ENCODE data around the gene PAPPA. TPM values are rescaled to one million over a fixed set of nuclear protein-coding genes. Genes with fewer than 3 reads are reported as not detected.

Gene PAPPA
- total and polyA plus RNA-seq, 5 donors, result 0.59 to 7.0 (median 2.1) TPM

DNA sequence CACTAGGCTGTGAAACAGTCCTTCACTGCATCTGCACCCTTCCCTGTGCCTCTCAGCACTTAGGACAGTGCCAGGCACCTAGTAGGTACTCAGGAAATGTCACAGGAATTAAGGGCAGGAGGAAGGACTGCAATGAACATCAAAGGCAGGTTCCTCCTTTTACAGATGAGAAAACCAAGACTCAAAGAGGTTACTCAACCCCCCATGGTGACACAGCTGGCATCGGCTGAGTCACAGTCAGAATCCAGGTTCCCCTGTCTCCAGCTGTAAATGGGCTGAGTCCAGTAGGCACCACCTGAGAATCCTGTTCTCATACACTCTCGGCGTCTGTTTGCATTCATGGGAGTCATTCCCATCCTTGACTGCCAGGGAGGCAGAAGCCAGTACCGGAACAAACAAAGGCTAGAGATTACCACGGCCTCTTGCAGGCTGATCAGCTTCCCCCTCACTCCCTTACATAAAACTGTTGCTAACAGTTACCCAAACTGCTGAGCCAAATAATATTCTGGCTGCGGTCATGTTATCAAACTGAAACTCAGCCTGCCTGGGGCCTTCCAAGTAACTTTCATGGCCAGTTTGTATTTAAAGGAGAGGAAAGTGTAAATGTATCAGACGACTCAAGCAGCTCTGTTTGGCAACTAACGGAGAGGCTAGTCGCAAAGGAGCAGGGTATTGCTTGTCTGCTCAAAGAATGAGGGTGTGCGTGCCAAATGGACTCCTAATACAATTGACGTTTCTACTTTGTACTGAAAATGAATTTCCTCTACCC lies 201.7 kb downstream of the PAPPA start:
- peak; percentile 25 to 74 (median 67) for DNase-seq
- peaks cover 8% of the 10 kb centered on the region for H3K4me1 ChIP-seq (ENCODE audit: control insufficient read depth, insufficient read depth, low read length)
- no peaks in the 10 kb centered on the region for H3K9me3 ChIP-seq (ENCODE audit: control insufficient read depth, low read length)
- intact Hi-C loops (cut with DNase I), result no loop called here
- no peak overlapping the region for H3K4me3 ChIP-seq (ENCODE audit: low read length)
- peak overlapping the region; percentile 66 for H3K27ac ChIP-seq (ENCODE audit: low read length)
- ATAC-seq, result peak; percentile 87 to 92
- no peaks in the 10 kb centered on the region for H3K27me3 ChIP-seq (ENCODE audit: control insufficient read depth, insufficient read depth)
- WGBS, result 30% methylated on average over 11 of the region's 11 CpGs

DNA sequence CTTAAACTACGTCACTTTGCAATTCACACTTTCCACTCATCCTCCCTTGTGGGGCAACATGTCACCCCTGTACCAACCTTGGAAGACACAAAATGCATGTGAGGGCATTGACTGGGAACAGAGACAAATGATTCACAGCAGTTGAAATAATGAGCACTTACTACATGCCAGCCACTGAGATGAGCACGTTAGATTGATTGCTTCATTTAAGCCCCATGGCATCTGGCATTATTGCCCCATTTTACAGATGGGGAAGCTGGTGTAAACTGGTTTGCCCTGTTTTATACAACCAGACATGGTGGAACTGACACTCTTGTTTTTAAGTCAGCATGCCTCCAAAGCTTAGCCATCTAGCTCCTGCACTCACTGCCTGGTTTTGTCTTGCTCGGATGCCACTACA lies 204.7 kb downstream of the PAPPA start:
- WGBS, result 93% methylated on average over 3 of the region's 3 CpGs
- DNase-seq (no peak), ATAC-seq (no peak)
- intact Hi-C loops (cut with DNase I), result no loop called here
- no peak overlapping the region for H3K27ac ChIP-seq (ENCODE audit: low read length)
- no peak overlapping the region for H3K4me3 ChIP-seq (ENCODE audit: low read length)
- no peaks in the 10 kb centered on the region for H3K9me3 ChIP-seq (ENCODE audit: control insufficient read depth, low read length)
- peaks cover 8% of the 10 kb centered on the region for H3K4me1 ChIP-seq (ENCODE audit: control insufficient read depth, insufficient read depth, low read length)
- no peaks in the 10 kb centered on the region for H3K27me3 ChIP-seq (ENCODE audit: control insufficient read depth, insufficient read depth)

- Histone ChIP-seq H3K4me3 (ENCODE audit: low read length) (no peak overlapping the region), H3K27me3 (ENCODE audit: control insufficient read depth, insufficient read depth) (no peaks in the 10 kb centered on the region), H3K27ac (ENCODE audit: low read length) (no peak overlapping the region), H3K4me1 (ENCODE audit: control insufficient read depth, insufficient read depth, low read length) (peaks cover 6% of the 10 kb centered on the region), H3K9me3 (ENCODE audit: control insufficient read depth, low read length) (no peaks in the 10 kb centered on the region)
- ATAC-seq, result no peak
- 68% methylated on average over 4 of the region's 4 CpGs for WGBS
- intact Hi-C loops (cut with DNase I), result no loop called here
- peak in 2 of 3 donors; percentile 69 to 73 for DNase-seq
Measured at GRCh38 chr9:116360016-116360415, 206.4 kb downstream of the PAPPA start.

GRCh38 chr9:116360989-116361388 lies 207.4 kb downstream of the PAPPA start:
- 87% methylated on average over 2 of the region's 2 CpGs for WGBS

DNA sequence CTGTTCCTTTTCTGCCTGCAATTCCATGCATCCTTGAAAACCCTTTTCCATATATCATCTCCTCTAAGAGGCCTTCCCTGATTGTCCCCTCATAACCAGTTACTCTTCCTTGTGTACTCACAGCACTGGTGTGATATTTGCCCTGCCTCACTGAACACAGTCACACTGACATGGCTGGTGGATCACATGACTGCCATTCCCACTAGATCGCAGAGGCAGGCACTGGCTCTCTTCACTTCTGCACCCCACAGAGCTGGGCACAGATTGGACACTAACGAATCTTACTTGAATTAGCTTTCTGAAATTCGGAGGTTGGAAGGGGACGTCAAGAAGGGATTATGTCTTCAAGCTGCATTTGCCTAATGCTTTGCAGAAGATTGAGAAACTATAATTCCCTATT lies 208.0 kb downstream of the PAPPA start:
- intact Hi-C loops (cut with DNase I), result no loop called here

More at GRCh38 chr9:116360989-116361388, 207.4 kb downstream of the PAPPA start:
- Histone ChIP-seq H3K4me3 (ENCODE audit: low read length) (no peak overlapping the region), H3K4me1 (ENCODE audit: control insufficient read depth, insufficient read depth, low read length) (peaks cover 3% of the 10 kb centered on the region), H3K27me3 (ENCODE audit: control insufficient read depth, insufficient read depth) (no peaks in the 10 kb centered on the region), H3K27ac (ENCODE audit: low read length) (no peak overlapping the region), H3K9me3 (ENCODE audit: control insufficient read depth, low read length) (no peaks in the 10 kb centered on the region)
- intact Hi-C loops (cut with DNase I), result no loop called here
- ATAC-seq (no peak), DNase-seq (no peak)

DNA sequence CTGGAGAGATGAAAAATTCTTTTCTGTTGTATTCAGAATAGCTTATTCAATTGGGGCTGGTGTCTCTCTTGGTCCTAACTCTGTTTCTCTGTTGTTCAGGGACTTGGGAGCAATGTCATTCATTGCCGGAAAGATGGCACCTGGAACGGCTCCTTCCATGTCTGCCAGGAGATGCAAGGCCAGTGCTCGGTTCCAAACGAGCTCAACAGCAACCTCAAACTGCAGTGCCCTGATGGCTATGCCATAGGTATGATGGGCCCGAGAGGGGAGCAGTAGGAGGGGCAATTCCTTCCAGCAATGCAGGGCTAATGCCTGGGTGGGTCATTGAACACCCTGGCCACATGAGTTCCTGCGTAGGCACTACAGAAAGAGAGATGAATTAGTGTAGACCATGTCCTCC lies 208.9 kb downstream of the PAPPA start:
- ATAC-seq (no peak), DNase-seq (no peak)
- WGBS, result 87% methylated on average over 6 of the region's 6 CpGs
- H3K9me3 ChIP-seq (ENCODE audit: control insufficient read depth, low read length), result no peaks in the 10 kb centered on the region
- no peak overlapping the region for H3K4me3 ChIP-seq (ENCODE audit: low read length)
- intact Hi-C loops (cut with DNase I), result no loop called here
- H3K4me1 ChIP-seq (ENCODE audit: control insufficient read depth, insufficient read depth, low read length), result peaks cover 3% of the 10 kb centered on the region
- H3K27me3 ChIP-seq (ENCODE audit: control insufficient read depth, insufficient read depth), result no peaks in the 10 kb centered on the region
- no peak overlapping the region for H3K27ac ChIP-seq (ENCODE audit: low read length)

More for the DNA sequence above, 208.0 kb downstream of the PAPPA start:
- Histone ChIP-seq H3K27ac (ENCODE audit: low read length) (no peak overlapping the region), H3K27me3 (ENCODE audit: control insufficient read depth, insufficient read depth) (no peaks in the 10 kb centered on the region), H3K9me3 (ENCODE audit: control insufficient read depth, low read length) (no peaks in the 10 kb centered on the region), H3K4me3 (ENCODE audit: low read length) (no peak overlapping the region), H3K4me1 (ENCODE audit: control insufficient read depth, insufficient read depth, low read length) (peaks cover 3% of the 10 kb centered on the region)
- 68% methylated on average over 4 of the region's 4 CpGs for WGBS
- DNase-seq (no peak), ATAC-seq (no peak)

DNA sequence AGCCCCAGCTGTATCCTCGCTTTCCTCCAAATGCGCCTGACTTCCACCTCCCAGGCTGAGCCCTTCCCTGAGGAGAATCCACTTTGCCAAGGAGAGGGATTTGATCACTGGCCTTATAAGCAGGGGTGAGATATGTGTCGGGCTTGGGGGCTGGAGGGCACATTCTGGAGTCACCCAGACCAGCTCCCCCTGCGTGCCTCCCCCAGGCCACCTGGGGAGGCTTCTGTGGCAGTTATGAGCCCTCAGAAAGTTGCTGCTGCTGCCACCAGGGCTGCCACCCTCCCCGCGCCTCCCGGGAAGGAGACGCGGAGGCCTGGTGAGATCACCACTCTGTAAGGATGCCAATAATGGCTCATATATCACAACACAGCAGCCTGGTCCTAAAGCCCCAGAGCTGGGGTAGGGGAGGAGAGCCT lies 211.5 kb downstream of the PAPPA start:
- DNase-seq (peak; percentile 55 to 85 (median 84)), ATAC-seq (peak; percentile 92 to 93)
- peak overlapping the region; percentile 7 for H3K27ac ChIP-seq (ENCODE audit: low read length)
- 23% methylated on average over 9 of the region's 9 CpGs for WGBS
- H3K4me1 ChIP-seq (ENCODE audit: control insufficient read depth, insufficient read depth, low read length), result peaks cover 2% of the 10 kb centered on the region
- H3K27me3 ChIP-seq (ENCODE audit: control insufficient read depth, insufficient read depth), result no peaks in the 10 kb centered on the region
- H3K9me3 ChIP-seq (ENCODE audit: control insufficient read depth, low read length), result no peaks in the 10 kb centered on the region
- intact Hi-C loops (cut with DNase I), result no loop called here
- H3K4me3 ChIP-seq (ENCODE audit: low read length), result no peak overlapping the region

- no peak for DNase-seq
- intact Hi-C loops (cut with DNase I), result no loop called here
- no peaks in the 10 kb centered on the region for H3K4me1 ChIP-seq (ENCODE audit: control insufficient read depth, insufficient read depth, low read length)
- H3K9me3 ChIP-seq (ENCODE audit: control insufficient read depth, low read length), result no peaks in the 10 kb centered on the region
- no peak overlapping the region for H3K27ac ChIP-seq (ENCODE audit: low read length)
- WGBS, result 93% methylated on average over 1 of the region's 1 CpG
- no peak for ATAC-seq
- no peak overlapping the region for H3K4me3 ChIP-seq (ENCODE audit: low read length)
- no peaks in the 10 kb centered on the region for H3K27me3 ChIP-seq (ENCODE audit: control insufficient read depth, insufficient read depth)
Measured at GRCh38 chr9:116366241-116366640, 212.7 kb downstream of the PAPPA start.

DNA sequence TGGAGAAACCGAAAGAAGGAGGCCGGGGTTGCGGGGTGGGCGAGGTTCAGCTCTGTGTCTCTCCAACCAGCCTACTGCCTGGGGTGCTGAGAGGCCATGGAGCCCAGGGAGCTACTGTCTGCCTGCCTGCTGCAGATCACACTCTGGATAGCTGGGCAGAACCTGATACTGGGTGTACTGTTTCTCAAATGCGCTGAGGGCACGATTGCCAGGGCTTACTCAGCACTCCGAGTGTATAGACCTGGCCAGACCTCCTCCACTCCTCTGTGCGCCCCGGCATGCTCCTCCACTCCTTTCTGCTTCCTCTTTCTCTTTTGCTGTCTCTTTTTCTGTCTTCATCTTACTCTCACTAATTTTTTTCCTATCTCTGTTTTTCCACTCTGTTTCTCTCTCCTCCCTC lies 215.1 kb downstream of the PAPPA start:
- no peaks in the 10 kb centered on the region for H3K4me1 ChIP-seq (ENCODE audit: control insufficient read depth, insufficient read depth, low read length)
- no peak overlapping the region for H3K27ac ChIP-seq (ENCODE audit: low read length)
- H3K4me3 ChIP-seq (ENCODE audit: low read length), result no peak overlapping the region
- 92% methylated on average over 9 of the region's 9 CpGs for WGBS
- no peaks in the 10 kb centered on the region for H3K27me3 ChIP-seq (ENCODE audit: control insufficient read depth, insufficient read depth)
- ATAC-seq (no peak), DNase-seq (no peak)
- H3K9me3 ChIP-seq (ENCODE audit: control insufficient read depth, low read length), result no peaks in the 10 kb centered on the region
- intact Hi-C loops (cut with DNase I), result no loop called here

DNA sequence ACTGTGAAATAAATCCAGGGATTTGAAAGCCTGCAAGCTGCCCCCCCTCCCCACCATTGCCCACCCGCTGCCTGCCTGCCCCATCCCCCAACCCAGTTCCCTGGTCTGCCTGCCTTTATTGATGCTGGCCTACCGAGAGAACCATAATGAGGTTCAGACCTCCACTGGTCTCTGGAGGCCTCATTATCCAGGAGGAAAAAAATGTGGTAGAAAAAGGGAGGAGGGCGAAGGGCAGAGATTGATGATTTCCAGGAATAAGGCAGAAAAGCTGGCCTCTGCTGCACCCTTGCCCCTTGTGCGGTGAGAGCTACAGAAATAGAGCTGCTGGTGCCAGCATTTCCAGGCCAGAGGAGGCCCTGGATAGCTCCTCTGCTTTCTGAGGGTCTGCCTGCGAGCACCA lies 216.1 kb downstream of the PAPPA start:
- Histone ChIP-seq H3K27me3 (ENCODE audit: control insufficient read depth, insufficient read depth) (no peaks in the 10 kb centered on the region), H3K4me3 (ENCODE audit: low read length) (no peak overlapping the region), H3K27ac (ENCODE audit: low read length) (no peak overlapping the region), H3K9me3 (ENCODE audit: control insufficient read depth, low read length) (no peaks in the 10 kb centered on the region), H3K4me1 (ENCODE audit: control insufficient read depth, insufficient read depth, low read length) (no peaks in the 10 kb centered on the region)
- intact Hi-C loops (cut with DNase I), result no loop called here
- no peak for DNase-seq
- no peak for ATAC-seq
- WGBS, result 68% methylated on average over 5 of the region's 5 CpGs

DNA sequence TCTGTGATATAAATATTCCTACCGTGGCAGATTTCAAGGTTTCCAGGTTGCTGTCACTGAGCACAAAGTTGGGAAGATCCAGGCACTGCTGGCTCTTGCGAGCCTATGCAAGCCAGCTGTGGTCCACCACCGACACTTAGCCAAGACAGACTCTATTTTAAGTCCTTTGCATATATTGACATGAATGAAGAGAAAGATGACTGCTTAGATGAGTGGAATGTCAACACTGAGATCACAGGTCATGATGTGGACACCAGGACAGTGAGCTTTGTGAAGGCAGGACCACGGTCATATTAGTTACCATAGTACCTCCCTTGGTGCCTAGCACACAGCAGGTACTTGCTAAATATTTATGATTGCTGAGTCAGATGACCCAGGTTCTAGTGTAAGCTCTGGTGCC lies 217.0 kb downstream of the PAPPA start:
- ATAC-seq (no peak), DNase-seq (no peak)
- no peak overlapping the region for H3K4me3 ChIP-seq (ENCODE audit: low read length)
- no peaks in the 10 kb centered on the region for H3K4me1 ChIP-seq (ENCODE audit: control insufficient read depth, insufficient read depth, low read length)
- intact Hi-C loops (cut with DNase I), result no loop called here
- no peak overlapping the region for H3K27ac ChIP-seq (ENCODE audit: low read length)
- no peaks in the 10 kb centered on the region for H3K27me3 ChIP-seq (ENCODE audit: control insufficient read depth, insufficient read depth)
- no peaks in the 10 kb centered on the region for H3K9me3 ChIP-seq (ENCODE audit: control insufficient read depth, low read length)
- 60% methylated on average over 4 of the region's 4 CpGs for WGBS
